Gastroesophageal sphincter (tissue), 4 donors: ENCODE results near the gene ZNF622. TPM values are rescaled to one million over a fixed set of nuclear protein-coding genes. Genes with fewer than 3 reads are reported as not detected.

Source experiments
- ATAC-seq: fragments of 150-250 bp; one replicate; pipeline ENCODE4 v1.9.1; 2016; ENCODE audit warnings: mild to moderate bottlenecking, moderate library complexity
- H3K27ac ChIP-seq, 4 donors: fragments of 200-600 bp; sonication (generic) in 3 of 4; 1 replicate in 3 of 4; 2 replicates in 1 of 4; pipeline ENCODE4 v1.5.1; 2016 to 2019
- H3K27me3 ChIP-seq: fragments of 200-600 bp; sonication (generic); one replicate; pipeline ENCODE4 v1.5.1; 2019
- H3K36me3 ChIP-seq, 2 donors: fragments of 200-600 bp; sonication (generic); one replicate each; pipeline ENCODE4 v1.5.1; 2019; ENCODE audit warnings: control low read depth in 1 of 2
- H3K4me1 ChIP-seq, 3 donors: fragments of 200-600 bp; sonication (generic); 1 replicate in 2 of 3; 2 replicates in 1 of 3; pipeline ENCODE4 v1.5.1; 2016 to 2019; ENCODE audit warnings: control low read depth in 2 of 3
- H3K4me3 ChIP-seq, 2 donors: fragments of 200-600 bp; sonication (generic); one replicate each; pipeline ENCODE4 v1.5.1; 2019; ENCODE audit warnings: mild to moderate bottlenecking in 1 of 2, moderate library complexity in 1 of 2
- H3K9me3 ChIP-seq, 3 donors: fragments of 200-600 bp; sonication (generic); one replicate each; pipeline ENCODE4 v1.5.1; 2017 to 2019; ENCODE audit warnings: control low read depth in 2 of 3
- EP300 ChIP-seq: sonication (generic); formaldehyde crosslinking; IDR thresholded peaks from one replicate; pipeline ENCODE4 v1.6.1; 2017; ENCODE audit warnings: antibody characterized with exemption, mild to moderate bottlenecking
- POLR2A ChIP-seq, 2 donors: fragments of 450-650 bp; IDR thresholded peaks; one replicate each; pipeline ENCODE4 v1.6.1; 2017; ENCODE audit warnings: antibody characterized with exemption in 2 of 2, mild to moderate bottlenecking in 2 of 2, moderate library complexity in 1 of 2
- POLR2AphosphoS5 ChIP-seq: sonication (generic); formaldehyde crosslinking; IDR thresholded peaks from one replicate; pipeline ENCODE4 v1.6.1; 2017; ENCODE audit warnings: antibody characterized with exemption
- WGBS, 2 donors: methylation state at CpG; one replicate each; pipeline ENCODE4 v1.1.5; 2018; ENCODE audit warnings: low coverage in 1 of 2; 5-methylcytosine and 5-hydroxymethylcytosine counted together
- total RNA-seq, 4 donors: library from RNA; depleted of rRNA; stranded (reverse); fragments of >200 nt; gene quantifications; one replicate each; pipeline ENCODE4 v1.1.0, GENCODE V29; 2016
- TF ChIP-seq, protein P1 (sequence below), 4 experiments: fragments of 200-600 bp in 2 of 4; fragments of 450-650 bp in 2 of 4; sonication (generic) in 1 of 4; IDR thresholded peaks; one replicate each; pipeline ENCODE4 v1.5.1; 2017 to 2019; ENCODE audit warnings: antibody characterized with exemption in 4 of 4, mild to moderate bottlenecking in 2 of 4, moderate library complexity in 2 of 4

The ZNF622 gene
- total RNA-seq, 4 donors from 2014 or later: 23.8 to 32.3 (median 29.7) TPM

DNA sequence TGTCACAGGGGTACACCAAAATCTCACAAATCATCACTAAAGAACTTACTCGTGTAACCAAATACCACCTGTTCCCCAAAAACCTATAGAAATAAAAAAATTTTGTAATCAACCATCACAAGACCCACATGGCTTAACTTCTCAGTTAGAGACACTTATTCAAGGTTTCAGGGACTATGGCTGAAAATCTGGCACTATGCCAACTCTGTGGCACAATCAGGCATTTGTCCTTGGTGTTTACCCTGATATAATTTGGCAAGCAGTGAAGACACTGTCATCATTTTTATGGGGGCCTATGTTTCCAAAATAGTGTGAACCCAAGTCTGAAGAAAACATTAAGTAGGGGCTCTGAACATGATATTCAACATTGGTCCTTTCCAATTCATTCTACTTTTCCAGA lies 59.0 kb downstream of the ZNF622 start:
- TF ChIP-seq EP300: no peak
- no peak for TF ChIP-seq POLR2A (IDR thresholded peaks at IDR 0.05)
- no peak for TF ChIP-seq POLR2AphosphoS5
- TF ChIP-seq, protein P1, sequence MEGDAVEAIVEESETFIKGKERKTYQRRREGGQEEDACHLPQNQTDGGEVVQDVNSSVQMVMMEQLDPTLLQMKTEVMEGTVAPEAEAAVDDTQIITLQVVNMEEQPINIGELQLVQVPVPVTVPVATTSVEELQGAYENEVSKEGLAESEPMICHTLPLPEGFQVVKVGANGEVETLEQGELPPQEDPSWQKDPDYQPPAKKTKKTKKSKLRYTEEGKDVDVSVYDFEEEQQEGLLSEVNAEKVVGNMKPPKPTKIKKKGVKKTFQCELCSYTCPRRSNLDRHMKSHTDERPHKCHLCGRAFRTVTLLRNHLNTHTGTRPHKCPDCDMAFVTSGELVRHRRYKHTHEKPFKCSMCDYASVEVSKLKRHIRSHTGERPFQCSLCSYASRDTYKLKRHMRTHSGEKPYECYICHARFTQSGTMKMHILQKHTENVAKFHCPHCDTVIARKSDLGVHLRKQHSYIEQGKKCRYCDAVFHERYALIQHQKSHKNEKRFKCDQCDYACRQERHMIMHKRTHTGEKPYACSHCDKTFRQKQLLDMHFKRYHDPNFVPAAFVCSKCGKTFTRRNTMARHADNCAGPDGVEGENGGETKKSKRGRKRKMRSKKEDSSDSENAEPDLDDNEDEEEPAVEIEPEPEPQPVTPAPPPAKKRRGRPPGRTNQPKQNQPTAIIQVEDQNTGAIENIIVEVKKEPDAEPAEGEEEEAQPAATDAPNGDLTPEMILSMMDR (IDR thresholded peaks at IDR 0.05): no peak
- Histone ChIP-seq H3K36me3 (no peaks in the 10 kb centered on the region), H3K4me1 (no peaks in the 10 kb centered on the region), H3K27ac (no peak overlapping the region), H3K9me3 (no peaks in the 10 kb centered on the region), H3K27me3 (no peaks in the 10 kb centered on the region), H3K4me3 (no peak overlapping the region)
- WGBS, 2 donors: 75 to 89% methylated on average over 1 of the region's 1 CpG
- ATAC-seq: no peak

DNA sequence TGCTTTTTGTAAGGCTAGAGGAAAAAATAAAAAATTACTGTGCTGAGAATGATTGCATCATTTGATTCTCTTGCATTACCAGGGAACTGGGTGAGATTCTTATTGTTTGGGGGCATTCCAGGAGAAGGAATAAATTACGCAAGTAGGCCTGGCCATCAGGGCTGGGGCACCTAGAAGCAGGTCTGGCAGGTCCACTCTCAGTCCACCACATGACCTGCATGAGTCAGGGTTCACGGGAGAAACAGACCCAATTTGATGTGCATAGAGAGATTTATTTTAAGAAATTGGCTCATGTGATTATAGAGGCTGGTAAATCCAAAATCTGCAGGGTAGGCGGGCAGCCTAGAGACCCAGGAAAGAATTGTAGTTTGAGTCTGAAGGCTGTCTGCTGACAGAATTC lies 59.6 kb downstream of the ZNF622 start:
- no peaks in the 10 kb centered on the region for H3K27me3 ChIP-seq
- no peaks in the 10 kb centered on the region for H3K4me1 ChIP-seq
- H3K36me3 ChIP-seq: no peaks in the 10 kb centered on the region
- TF ChIP-seq POLR2A (IDR thresholded peaks at IDR 0.05) (no peak), EP300 (no peak), POLR2AphosphoS5 (no peak)
- TF ChIP-seq, protein P1 (IDR thresholded peaks at IDR 0.05): no peak
- no peak for ATAC-seq
- 83 to 86% methylated on average over 1 to 3 of the region's 3 CpGs for WGBS, 2 donors
- no peak overlapping the region for H3K4me3 ChIP-seq
- H3K27ac ChIP-seq: no peak overlapping the region
- H3K9me3 ChIP-seq: no peaks in the 10 kb centered on the region

Other genes with a start within 250 kb of the ZNF622 start
- 10 to 100 TPM in 3 of 4 donors, 1 to 10 TPM in 1; 7.3 to 21.3 (median 15.7) TPM for gene RETREG1, start 151.2 kb upstream of the ZNF622 start, total RNA-seq